ENCODE results near the gene MARCHF5.
"Not testable (repeated sequence)": the region's sequence is repeated elsewhere in the genome, so short reads cannot be mapped to it uniquely, and the experiment has no call there.

Gene MARCHF5

DNA sequence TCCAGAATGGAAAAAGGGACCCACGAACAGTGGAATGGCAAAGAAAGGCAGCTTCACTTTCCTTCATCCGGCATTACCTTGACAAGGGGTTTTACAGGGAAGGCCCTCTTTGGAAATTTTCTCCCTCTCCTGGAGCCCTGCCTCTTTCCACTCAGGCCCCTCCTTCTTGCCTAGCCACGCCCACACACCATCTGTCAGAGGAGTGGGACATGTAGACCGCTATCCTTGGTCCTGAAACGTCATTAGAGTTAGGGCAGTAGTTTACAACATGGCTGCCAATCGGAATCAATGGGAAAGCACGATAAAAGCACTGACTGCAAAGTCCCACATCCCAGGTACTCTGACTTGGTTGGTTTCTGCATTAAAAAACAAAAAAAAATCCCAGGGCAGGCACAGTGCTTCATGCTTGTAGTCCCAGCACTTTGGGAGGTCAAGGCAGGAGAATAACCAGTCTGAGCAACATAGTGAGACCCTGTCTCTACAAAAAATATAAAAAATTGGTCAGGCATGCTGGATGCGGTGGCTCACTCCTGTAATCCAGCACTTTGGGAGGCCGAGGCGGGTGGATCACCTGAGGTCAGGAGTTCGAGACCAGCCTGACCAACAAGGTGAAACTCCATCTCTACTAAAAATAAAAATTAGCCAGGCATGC is 96.4 kb downstream of the MARCHF5 start:
- DNase-seq (ENCODE audit: low spot score): peak; percentile 68

DNA sequence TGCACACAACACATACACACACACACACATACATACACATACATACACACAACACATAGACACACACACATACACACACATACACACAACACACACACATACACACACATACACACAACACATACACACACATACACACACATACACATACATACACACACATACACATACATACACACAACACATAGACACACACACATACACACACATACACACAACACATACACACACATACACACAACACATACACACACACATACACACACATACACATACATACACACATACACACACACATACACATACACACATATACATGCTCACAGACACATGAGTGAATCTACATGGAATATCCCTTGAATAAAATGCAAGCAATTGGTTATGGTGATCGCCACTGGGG is 102.2 kb downstream of the MARCHF5 start:
- DNase-seq (ENCODE audit: low spot score): not testable (repeated sequence)

- DNase-seq (ENCODE audit: low spot score): no peak
Measured at GRCh38 chr10:92395271-92395670, 104.3 kb downstream of the MARCHF5 start.

- not testable (repeated sequence) for DNase-seq (ENCODE audit: low spot score)
Measured at GRCh38 chr10:92402234-92402633, 111.3 kb downstream of the MARCHF5 start.
